Panc1 (cell line): ENCODE results near the gene IGDCC3. TPM values are rescaled to one million over a fixed set of nuclear protein-coding genes. Genes with fewer than 3 reads are reported as not detected.

Source experiments
- ATAC-seq: fragments of 200-7000 bp; cut with Tn5 transposase; 2 replicates; pipeline ENCODE4 v1.9.1; 2020; ENCODE audit warnings: mild to moderate bottlenecking, moderate library complexity
- BruUV-seq: library from RNA; stranded (reverse); fragments of 400-500 nt; replicated peaks from 2 replicates; lab custom pipeline; 2021; lab: Mats Ljungman, UMichigan
- CTCF ChIA-PET: fragments of 300-600 bp; sonication (Branson Sonifier 250); formaldehyde crosslinking; loops from one replicate; lab custom pipeline; 2022; ENCODE audit warnings: antibody characterized with exemption; lab: Charles Lee
- POLR2A ChIA-PET: fragments of 300-600 bp; sonication (Branson Sonifier 250); formaldehyde crosslinking; loops from one replicate; lab custom pipeline; 2022; ENCODE audit warnings: antibody characterized with exemption; lab: Charles Lee
- DNase-seq: peaks from one replicate; pipeline ENCODE4 v3.0.0-alpha.2; 2010; ENCODE audit warnings: low read depth, low spot score
- H3K27ac ChIP-seq: 2 replicates; pipeline ENCODE4 v1.5.1; 2011; ENCODE audit warnings: mild to moderate bottlenecking, low read length, inconsistent platforms
- H3K27me3 ChIP-seq: fragments of 200-500 bp; sonication (Bioruptor generic); 2 replicates; pipeline ENCODE4 v1.6.0; 2014; ENCODE audit warnings: low read length, inconsistent platforms; ENCODE audit not compliant: control insufficient read depth, insufficient read depth
- H3K36me3 ChIP-seq: fragments of 200-500 bp; sonication (Bioruptor generic); 2 replicates; pipeline ENCODE4 v1.5.1; 2014; ENCODE audit warnings: inconsistent platforms, mild to moderate bottlenecking, low read length, moderate library complexity; ENCODE audit not compliant: control insufficient read depth, insufficient read depth
- H3K4me1 ChIP-seq: 2 replicates; pipeline ENCODE4 v1.5.1; 2011; ENCODE audit warnings: inconsistent platforms, mild to moderate bottlenecking, low read length, moderate library complexity; ENCODE audit not compliant: control insufficient read depth, insufficient read depth
- H3K4me3 ChIP-seq, 2 experiments: 2 replicates each; pipeline ENCODE4 v1.5.1; 2011 to 2012; ENCODE audit warnings: low read depth in 2 of 2, low read length in 2 of 2, mild to moderate bottlenecking in 2 of 2, inconsistent platforms in 1 of 2, moderate library complexity in 1 of 2
- H3K9me3 ChIP-seq: fragments of 200-500 bp; sonication (Bioruptor generic); 2 replicates; pipeline ENCODE4 v1.5.1; 2014; ENCODE audit warnings: low read depth, mild to moderate bottlenecking, inconsistent platforms, low read length, moderate library complexity; ENCODE audit not compliant: control insufficient read depth, insufficient read depth
- CTCF ChIP-seq: fragments of 450-650 bp; IDR thresholded peaks from 2 replicates; pipeline ENCODE4 v1.5.1; 2017; ENCODE audit warnings: mild to moderate bottlenecking
- POLR2AphosphoS5 ChIP-seq: IDR thresholded peaks from 2 replicates; pipeline ENCODE4 v1.6.1; 2012; ENCODE audit warnings: mild to moderate bottlenecking, low read depth, low read length, moderate library complexity
- REST ChIP-seq, 2 experiments: IDR thresholded peaks; 2 replicates each; pipeline ENCODE4 v1.6.1; 2011 to 2012; ENCODE audit warnings: low read depth in 2 of 2, control low read depth in 1 of 2, low read length in 1 of 2, mild to moderate bottlenecking in 1 of 2, moderate library complexity in 1 of 2; ENCODE audit not compliant: insufficient read depth in 1 of 2
- SIN3A ChIP-seq: IDR thresholded peaks from 2 replicates; pipeline ENCODE4 v1.6.1; 2012; ENCODE audit warnings: low read depth, mild to moderate bottlenecking, low read length, moderate library complexity, borderline replicate concordance; ENCODE audit not compliant: insufficient read depth
- TCF7L2 ChIP-seq: IDR thresholded peaks from 2 replicates; pipeline ENCODE4 v1.6.1; 2011; ENCODE audit warnings: mild to moderate bottlenecking, low read depth, low read length, inconsistent platforms
- in situ Hi-C: cut with HindIII; loops from 2 replicates; pipeline ENCODE4 v1.10.0; 2016; ENCODE audit warnings: low sequenced_read_pairs, low pct_unique_long_range_greater_than_20kb
- intact Hi-C: fragments of 100-400 bp; cut with micrococcal nuclease; formaldehyde crosslinking; loops from one replicate; pipeline ENCODE4 v1.10.0; 2022; ENCODE audit not compliant: unreplicated experiment
- total RNA-seq: library from RNA; stranded (reverse); gene quantifications from one replicate; pipeline ENCODE4 v1.2.1, GENCODE V29; 2021; ENCODE audit not compliant: unreplicated experiment

IGDCC3 gene
- total RNA-seq, 1 experiment from 2014 or later = 0.18 TPM

GRCh38 chr15:65287520-65287855 is 90.3 kb downstream of the IGDCC3 start:
- ChIA-PET CTCF (interaction anchor here (0.7 kb wide), 1 partner anchor 40 kb away, joined by 6 read pairs; no protein-coding TSS in a partner anchor), POLR2A (no interaction called here)
- Histone ChIP-seq H3K27me3 (no peaks in the 10 kb centered on the region), H3K4me1 (peaks cover 13% of the 10 kb centered on the region), H3K27ac (peak overlapping the region; percentile 93), H3K36me3 (no peaks in the 10 kb centered on the region), H3K9me3 (no peaks in the 10 kb centered on the region), H3K4me3 (peak overlapping the region; percentile 64 to 83)
- TF ChIP-seq REST (IDR thresholded peaks at IDR 0.05; ENCODE audit: insufficient read depth in 1 of 2, low read depth in 2 of 2, low read length in 1 of 2) = no peak
- TF ChIP-seq POLR2AphosphoS5 = no peak
- no peak for TF ChIP-seq TCF7L2
- TF ChIP-seq SIN3A = no peak
- no peak for TF ChIP-seq CTCF
- intact Hi-C loops (no loop called here), in situ Hi-C loops (no loop called here)
- no peak for ATAC-seq
- BruUV-seq = no TSS peak
- no peak for DNase-seq

GRCh38 chr15:65286704-65287519 is 90.9 kb downstream of the IGDCC3 start, which contains the start of gene PARP16:
Gene PARP16 (minus strand): TSS chr15:65286883. CDS start chr15:65286426, 457 bp downstream.
- in situ Hi-C loops = no loop called here

More at GRCh38 chr15:65286704-65287519, 90.9 kb downstream of the IGDCC3 start, which contains the start of gene PARP16:
- DNase-seq (no peak), ATAC-seq (peak; percentile 98)
- H3K36me3 ChIP-seq = no peaks in the 10 kb centered on the region
- BruUV-seq = no TSS peak
- H3K4me1 ChIP-seq = peaks cover 13% of the 10 kb centered on the region
- POLR2A ChIA-PET = interaction anchor here (0.6 to 1.6 kb wide), 5 partner anchors 13 to 256 kb away, joined by 3 to 14 read pairs (median 7); partner anchors contain the start of gene RNU5B-1
- H3K4me3 ChIP-seq = peak within 1 kb of the TSS; percentile 64 to 83
- peak within 1 kb of the TSS; percentile 93 for H3K27ac ChIP-seq
- TF ChIP-seq SIN3A (peak; percentile 62; the same call in 1 of the 2 replicates), REST (IDR thresholded peaks at IDR 0.05; ENCODE audit: insufficient read depth in 1 of 2, low read depth in 2 of 2, low read length in 1 of 2) (no peak), TCF7L2 (no peak), POLR2AphosphoS5 (peak; percentile 40; the same call in 1 of the 2 replicates), CTCF (peak; percentile 67; the same call in 1 of the 2 replicates)
- intact Hi-C loops = no loop called here
- CTCF ChIA-PET = interaction anchor here (0.7 to 0.9 kb wide), 7 partner anchors 11 to 217 kb away, joined by 5 to 13 read pairs (median 7); no protein-coding TSS in a partner anchor
- no peaks in the 10 kb centered on the region for H3K9me3 ChIP-seq
- no peaks in the 10 kb centered on the region for H3K27me3 ChIP-seq
